Glomerular endothelial cell (primary cell): ENCODE data around the gene P2RX4. TPM values are rescaled to one million over a fixed set of nuclear protein-coding genes. Genes with fewer than 3 reads are reported as not detected.
A peak's percentile ranks its signal among the peaks of the same experiment; 100 is the strongest.
"Not testable (repeated sequence)": the region's sequence is repeated elsewhere in the genome, so short reads cannot be mapped to it uniquely, and the experiment has no call there.

Experiments used
- DNase-seq: peaks from one replicate; pipeline ENCODE4 v3.0.0-alpha.2; 2011; ENCODE audit warnings: low read depth, low spot score; ENCODE audit errors: extremely low read depth
- total RNA-seq: library from RNA; depleted of rRNA; stranded (reverse); fragments of >200 nt; gene quantifications from 2 replicates; pipeline ENCODE4 v1.2.3, GENCODE V29; 2015

Gene P2RX4
- total RNA-seq, 1 donor from 2014 or later = 204 TPM

GRCh38 chr12:121273364-121273896 is 63.5 kb downstream of the P2RX4 start:
- DNase-seq = no peak

- no peak for DNase-seq
Measured at GRCh38 chr12:121274036-121274763, 64.3 kb downstream of the P2RX4 start.

GRCh38 chr12:121277374-121277759 is 67.4 kb downstream of the P2RX4 start:
- DNase-seq = no peak

- DNase-seq = no peak
Measured at GRCh38 chr12:121278169-121279070, 68.5 kb downstream of the P2RX4 start.

GRCh38 chr12:121279071-121279375 is 69.1 kb downstream of the P2RX4 start:
- DNase-seq = peak; percentile 44

- DNase-seq = no peak
Measured at GRCh38 chr12:121279507-121279915, 69.6 kb downstream of the P2RX4 start.

GRCh38 chr12:121280531-121280930 is 70.6 kb downstream of the P2RX4 start:
- not testable (repeated sequence) for DNase-seq

- not testable (repeated sequence) for DNase-seq
Measured at GRCh38 chr12:121281116-121281515, 71.2 kb downstream of the P2RX4 start.

- DNase-seq = no peak
Measured at GRCh38 chr12:121282072-121282742, 72.3 kb downstream of the P2RX4 start.

- not testable (repeated sequence) for DNase-seq
Measured at GRCh38 chr12:121282910-121283309, 73.0 kb downstream of the P2RX4 start.

- no peak for DNase-seq
Measured at GRCh38 chr12:121283388-121283787, 73.5 kb downstream of the P2RX4 start.

Other genes starting within 250 kb of the P2RX4 start
- gene HNF1A, start 231.6 kb upstream of the P2RX4 start, total RNA-seq = not detected in 2 replicates
- 18.0 and 19.8 TPM in 2 replicates for gene C12orf43, start 193.6 kb upstream of the P2RX4 start, total RNA-seq
- gene OASL, start 170.9 kb upstream of the P2RX4 start, total RNA-seq = 0.39 and 2.4 TPM in 2 replicates
- 2.6 and 4.2 TPM in 2 replicates for gene P2RX7, start 77.3 kb upstream of the P2RX4 start, total RNA-seq
- 47.1 and 50.7 TPM in 2 replicates for gene CAMKK2, start 86.6 kb downstream of the P2RX4 start, total RNA-seq
- 96.8 and 114 TPM in 2 replicates for gene ANAPC5, start 142.3 kb downstream of the P2RX4 start, total RNA-seq
- gene RNF34, start 190.0 kb downstream of the P2RX4 start, total RNA-seq = 49.4 and 50.7 TPM in 2 replicates